ENCODE measurements around the gene CLCN7.

Gene CLCN7

DNA sequence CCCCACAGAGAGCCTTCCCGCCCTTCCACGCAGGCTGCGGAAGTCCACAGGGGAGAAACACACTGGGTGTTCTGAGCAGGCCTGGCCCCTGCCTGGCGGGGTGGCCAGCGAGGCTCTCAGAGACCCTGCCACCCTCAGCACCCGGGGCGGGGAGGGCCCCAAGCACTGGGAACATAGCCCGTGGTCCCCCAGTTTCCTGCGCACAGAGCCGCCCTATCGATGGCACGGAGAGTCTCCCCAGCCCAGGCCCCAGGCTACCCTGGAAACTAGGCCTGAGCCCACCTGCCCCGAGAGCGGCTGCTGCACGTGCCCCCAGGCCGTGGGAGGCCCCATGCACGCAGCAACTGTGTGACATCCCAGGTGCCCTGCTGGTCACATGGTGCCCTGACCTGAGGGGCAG is 20.3 kb downstream of the CLCN7 start:
- 0 out of 2 replicates have a peak, but pooled peaks cover 2% of the 10 kb centered on the region for H3K36me3 ChIP-seq (ENCODE audit: low read depth)
- DNase-seq (ENCODE audit: low spot score) (no peak), ATAC-seq (ENCODE audit: low read depth) (no peak)
- H3K9me3 ChIP-seq (ENCODE audit: severe bottlenecking), result no peaks in the 10 kb centered on the region
- H3K27me3 ChIP-seq (ENCODE audit: insufficient read depth, poor library complexity, severe bottlenecking), result no peaks in the 10 kb centered on the region
- no peak overlapping the region for H3K4me3 ChIP-seq (ENCODE audit: severe bottlenecking)
- H3K4me1 ChIP-seq (ENCODE audit: insufficient read depth, poor library complexity, severe bottlenecking), result no peaks in the 10 kb centered on the region
- no peak overlapping the region for H3K27ac ChIP-seq (ENCODE audit: poor library complexity, severe bottlenecking)
- TF ChIP-seq, protein P1, sequence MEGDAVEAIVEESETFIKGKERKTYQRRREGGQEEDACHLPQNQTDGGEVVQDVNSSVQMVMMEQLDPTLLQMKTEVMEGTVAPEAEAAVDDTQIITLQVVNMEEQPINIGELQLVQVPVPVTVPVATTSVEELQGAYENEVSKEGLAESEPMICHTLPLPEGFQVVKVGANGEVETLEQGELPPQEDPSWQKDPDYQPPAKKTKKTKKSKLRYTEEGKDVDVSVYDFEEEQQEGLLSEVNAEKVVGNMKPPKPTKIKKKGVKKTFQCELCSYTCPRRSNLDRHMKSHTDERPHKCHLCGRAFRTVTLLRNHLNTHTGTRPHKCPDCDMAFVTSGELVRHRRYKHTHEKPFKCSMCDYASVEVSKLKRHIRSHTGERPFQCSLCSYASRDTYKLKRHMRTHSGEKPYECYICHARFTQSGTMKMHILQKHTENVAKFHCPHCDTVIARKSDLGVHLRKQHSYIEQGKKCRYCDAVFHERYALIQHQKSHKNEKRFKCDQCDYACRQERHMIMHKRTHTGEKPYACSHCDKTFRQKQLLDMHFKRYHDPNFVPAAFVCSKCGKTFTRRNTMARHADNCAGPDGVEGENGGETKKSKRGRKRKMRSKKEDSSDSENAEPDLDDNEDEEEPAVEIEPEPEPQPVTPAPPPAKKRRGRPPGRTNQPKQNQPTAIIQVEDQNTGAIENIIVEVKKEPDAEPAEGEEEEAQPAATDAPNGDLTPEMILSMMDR (IDR thresholded peaks at IDR 0.05; ENCODE audit: poor library complexity, severe bottlenecking), result no peak

DNA sequence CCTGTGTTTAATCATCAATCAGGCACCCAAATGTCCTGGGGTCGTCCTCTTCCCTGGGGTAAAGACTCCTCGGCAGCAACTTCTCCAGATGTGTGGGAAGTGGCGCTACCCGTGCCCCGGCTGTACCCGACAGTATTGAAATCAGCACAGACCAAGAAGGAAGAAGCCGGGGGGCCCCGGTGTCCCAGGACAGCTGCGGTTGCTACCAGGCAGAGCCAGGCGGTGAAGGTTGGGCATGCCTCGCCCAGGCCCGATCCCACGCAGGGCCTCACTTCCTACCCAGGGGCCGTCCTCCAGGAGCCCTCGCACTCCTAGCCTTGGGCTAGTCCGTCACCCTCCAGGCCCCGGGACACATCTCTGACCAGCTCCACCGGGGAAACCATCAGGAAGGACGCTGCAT is 21.5 kb downstream of the CLCN7 start:
- 0 out of 2 replicates have a peak, but pooled peaks cover 2% of the 10 kb centered on the region for H3K36me3 ChIP-seq (ENCODE audit: low read depth)
- no peak overlapping the region for H3K27ac ChIP-seq (ENCODE audit: poor library complexity, severe bottlenecking)
- no peak for ATAC-seq (ENCODE audit: low read depth)
- no peaks in the 10 kb centered on the region for H3K4me1 ChIP-seq (ENCODE audit: insufficient read depth, poor library complexity, severe bottlenecking)
- H3K27me3 ChIP-seq (ENCODE audit: insufficient read depth, poor library complexity, severe bottlenecking), result no peaks in the 10 kb centered on the region
- H3K9me3 ChIP-seq (ENCODE audit: severe bottlenecking), result no peaks in the 10 kb centered on the region
- DNase-seq (ENCODE audit: low spot score), result no peak
- TF ChIP-seq, protein P1 (IDR thresholded peaks at IDR 0.05; ENCODE audit: poor library complexity, severe bottlenecking), result no peak
- no peak overlapping the region for H3K4me3 ChIP-seq (ENCODE audit: severe bottlenecking)

DNA sequence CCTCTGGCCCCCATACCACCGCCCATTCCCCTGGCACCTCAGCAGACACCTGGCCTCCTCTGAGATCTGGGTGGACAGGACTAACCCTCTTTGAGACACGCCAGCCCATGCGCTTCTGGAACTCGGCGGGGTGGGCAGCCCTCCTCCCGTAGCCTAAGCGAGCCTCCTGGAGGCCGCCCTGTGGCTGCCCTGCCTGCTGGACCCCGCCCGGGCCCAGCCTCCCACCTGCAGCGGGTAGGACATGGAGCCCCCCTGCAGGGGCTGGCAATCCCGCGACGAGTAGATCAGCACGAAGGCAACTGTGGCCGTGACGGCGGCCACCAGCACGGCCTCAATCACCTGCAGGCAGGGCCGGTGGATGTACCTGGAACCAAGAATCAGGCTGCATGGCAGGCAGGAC is 22.3 kb downstream of the CLCN7 start:
- TF ChIP-seq, protein P1 (IDR thresholded peaks at IDR 0.05; ENCODE audit: poor library complexity, severe bottlenecking), result no peak
- 0 out of 2 replicates have a peak, but pooled peaks cover 2% of the 10 kb centered on the region for H3K36me3 ChIP-seq (ENCODE audit: low read depth)
- DNase-seq (ENCODE audit: low spot score) (no peak), ATAC-seq (ENCODE audit: low read depth) (no peak)
- H3K9me3 ChIP-seq (ENCODE audit: severe bottlenecking), result no peaks in the 10 kb centered on the region
- H3K4me3 ChIP-seq (ENCODE audit: severe bottlenecking), result no peak overlapping the region
- H3K27me3 ChIP-seq (ENCODE audit: insufficient read depth, poor library complexity, severe bottlenecking), result no peaks in the 10 kb centered on the region
- no peaks in the 10 kb centered on the region for H3K4me1 ChIP-seq (ENCODE audit: insufficient read depth, poor library complexity, severe bottlenecking)
- no peak overlapping the region for H3K27ac ChIP-seq (ENCODE audit: poor library complexity, severe bottlenecking)

DNA sequence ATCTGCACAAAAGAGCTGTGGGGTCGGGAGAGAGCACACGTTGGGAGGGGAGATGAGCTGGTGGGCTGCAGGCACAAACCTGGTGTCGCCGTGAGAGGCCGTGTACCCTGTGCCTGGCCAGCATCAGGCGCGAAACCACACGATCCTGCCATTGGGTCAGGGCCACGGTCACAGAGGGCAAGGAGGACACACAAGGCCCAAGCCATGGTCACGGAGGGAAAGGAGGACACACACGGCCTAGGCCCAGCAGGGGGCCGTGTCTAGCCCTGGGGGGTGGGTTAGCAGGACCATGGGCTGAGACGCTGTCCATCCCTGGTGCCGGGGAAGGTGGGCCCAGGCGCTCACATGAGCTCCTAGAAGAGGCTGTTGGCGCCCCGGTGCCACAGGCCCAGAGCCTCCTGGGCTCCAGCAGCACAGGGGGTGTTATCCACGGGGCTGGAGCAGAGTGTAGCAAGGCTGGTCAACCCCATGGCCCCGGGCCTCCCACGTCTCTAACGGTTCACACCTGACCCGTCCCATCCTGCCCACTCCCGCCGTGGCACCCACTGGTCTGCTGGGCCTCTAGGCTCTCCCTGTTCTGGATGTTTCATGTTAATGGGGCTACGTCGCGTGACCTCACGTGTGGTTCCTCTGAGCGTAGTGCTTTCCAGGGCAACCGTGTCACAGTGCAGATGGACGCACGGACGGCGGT is 23.0 kb downstream of the CLCN7 start:
- H3K9me3 ChIP-seq (ENCODE audit: severe bottlenecking), result no peaks in the 10 kb centered on the region
- H3K36me3 ChIP-seq (ENCODE audit: low read depth), result 0 out of 2 replicates have a peak, but pooled peaks cover 2% of the 10 kb centered on the region
- no peaks in the 10 kb centered on the region for H3K4me1 ChIP-seq (ENCODE audit: insufficient read depth, poor library complexity, severe bottlenecking)
- H3K4me3 ChIP-seq (ENCODE audit: severe bottlenecking), result no peak overlapping the region
- no peak for DNase-seq (ENCODE audit: low spot score)
- ATAC-seq (ENCODE audit: low read depth), result no peak
- H3K27ac ChIP-seq (ENCODE audit: poor library complexity, severe bottlenecking), result no peak overlapping the region
- H3K27me3 ChIP-seq (ENCODE audit: insufficient read depth, poor library complexity, severe bottlenecking), result no peaks in the 10 kb centered on the region
- TF ChIP-seq, protein P1 (IDR thresholded peaks at IDR 0.05; ENCODE audit: poor library complexity, severe bottlenecking), result no peak

DNA sequence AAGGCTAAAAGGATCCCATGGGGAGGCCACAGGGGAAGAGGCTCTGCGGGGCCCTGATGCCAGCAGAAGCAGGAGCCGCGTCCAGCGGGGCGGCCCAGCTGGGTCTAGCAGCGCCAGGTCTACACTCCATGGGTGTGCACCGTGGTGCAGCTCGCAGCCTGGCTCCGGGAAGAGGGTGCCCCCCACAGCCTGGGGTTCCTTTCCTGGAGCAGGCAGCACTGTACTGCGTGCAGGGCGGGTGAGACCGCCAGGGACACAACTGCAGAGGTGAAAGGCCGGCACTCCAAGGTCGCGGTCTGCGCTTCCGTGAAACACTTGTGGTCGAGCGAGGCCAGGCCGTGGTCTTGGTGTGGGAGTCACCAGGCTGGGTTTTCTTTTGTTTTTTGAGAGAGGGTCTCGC is 24.0 kb downstream of the CLCN7 start:
- ATAC-seq (ENCODE audit: low read depth), result no peak
- Histone ChIP-seq H3K4me1 (ENCODE audit: insufficient read depth, poor library complexity, severe bottlenecking) (no peaks in the 10 kb centered on the region), H3K36me3 (ENCODE audit: low read depth) (0 out of 2 replicates have a peak, but pooled peaks cover 2% of the 10 kb centered on the region), H3K4me3 (ENCODE audit: severe bottlenecking) (no peak overlapping the region), H3K27ac (ENCODE audit: poor library complexity, severe bottlenecking) (no peak overlapping the region), H3K27me3 (ENCODE audit: insufficient read depth, poor library complexity, severe bottlenecking) (no peaks in the 10 kb centered on the region), H3K9me3 (ENCODE audit: severe bottlenecking) (no peaks in the 10 kb centered on the region)
- TF ChIP-seq, protein P1 (IDR thresholded peaks at IDR 0.05; ENCODE audit: poor library complexity, severe bottlenecking), result no peak
- no peak for DNase-seq (ENCODE audit: low spot score)

Measured in RWPE2 (cell line).